Natural killer cell (primary cell): Measurements from ENCODE around the gene CASQ2. TPM values are rescaled to one million over a fixed set of nuclear protein-coding genes. Genes with fewer than 3 reads are reported as not detected.

Experiments used
- ATAC-seq, 3 donors: fragments of 150-1000 bp in 2 of 3; fragments of 200-7000 bp in 1 of 3; cut with Tn5 transposase; 1 replicate in 1 of 3; 2 replicates in 2 of 3; pipeline ENCODE4 v1.10.0; 2021; ENCODE audit warnings: mild to moderate bottlenecking in 2 of 3, moderate library complexity in 2 of 3
- DNase-seq, 2 donors: peaks; one replicate each; pipeline versions ENCODE4 v3.0.0 to v3.0.0-alpha.2; 2013 to 2021; ENCODE audit warnings: mixed read lengths in 1 of 2
- H3K27ac ChIP-seq: one replicate; pipeline ENCODE4 v1.5.1; 2013; ENCODE audit warnings: mild to moderate bottlenecking, low read length
- H3K27me3 ChIP-seq: one replicate; pipeline ENCODE4 v1.6.1; 2013; ENCODE audit warnings: low read length; ENCODE audit not compliant: control insufficient read depth, insufficient read depth
- H3K36me3 ChIP-seq: one replicate; pipeline ENCODE4 v1.6.1; 2013; ENCODE audit warnings: low read length; ENCODE audit not compliant: control insufficient read depth, insufficient read depth
- H3K4me1 ChIP-seq: one replicate; pipeline ENCODE4 v1.6.1; 2013; ENCODE audit warnings: low read length; ENCODE audit not compliant: control insufficient read depth, insufficient read depth
- H3K4me3 ChIP-seq: one replicate; pipeline ENCODE4 v1.5.1; 2013; ENCODE audit warnings: low read length
- H3K9me3 ChIP-seq: one replicate; pipeline ENCODE4 v1.6.1; 2013; ENCODE audit warnings: low read length; ENCODE audit not compliant: control insufficient read depth, insufficient read depth
- H3K27ac Mint-ChIP-seq, 2 donors: one replicate each; pipeline ENCODE4 v1.8.0; 2022; ENCODE audit warnings: mild to moderate bottlenecking in 2 of 2, mixed read lengths in 2 of 2, moderate library complexity in 1 of 2
- H3K27me3 Mint-ChIP-seq, 2 donors: one replicate each; pipeline ENCODE4 v1.8.0; 2022; ENCODE audit warnings: low read depth in 2 of 2, mixed read lengths in 2 of 2
- H3K36me3 Mint-ChIP-seq: one replicate; pipeline ENCODE4 v1.8.0; 2022; ENCODE audit warnings: mixed read lengths
- H3K4me1 Mint-ChIP-seq, 2 donors: one replicate each; pipeline ENCODE4 v1.8.0; 2022; ENCODE audit warnings: mixed read lengths in 2 of 2
- H3K4me3 Mint-ChIP-seq: one replicate; pipeline ENCODE4 v1.8.0; 2022; ENCODE audit warnings: mild to moderate bottlenecking, moderate library complexity, mixed read lengths
- H3K9me3 Mint-ChIP-seq, 2 donors: one replicate each; pipeline ENCODE4 v1.8.0; 2022; ENCODE audit warnings: mixed read lengths in 2 of 2
- WGBS: methylation state at CpG from one replicate; pipeline ENCODE4 v1.1.7; 2013; ENCODE audit warnings: missing lambda C conversion rate; ENCODE audit not compliant: insufficient coverage; 5-methylcytosine and 5-hydroxymethylcytosine counted together
- intact Hi-C: fragments of 100-400 bp; cut with micrococcal nuclease; formaldehyde crosslinking; loops from one replicate; pipeline ENCODE4 v1.14.2; 2022
- total RNA-seq, 4 donors: library from RNA; stranded (reverse); fragments of 120-200 nt in 1 of 4; gene quantifications; one replicate each; pipeline versions ENCODE4 v1.2.3 to v1.2.4, GENCODE V29; 2013 to 2022
- TF ChIP-seq, protein P1 (sequence below): fragments of 200-600 bp; IDR thresholded peaks from one replicate; pipeline ENCODE4 v1.8.0; 2022; ENCODE audit warnings: antibody characterized with exemption

CASQ2 gene
- total RNA-seq, 3 donors from 2014 or later (not counting 1 experiment from before 2014, with no cell fraction given) = not detected

DNA sequence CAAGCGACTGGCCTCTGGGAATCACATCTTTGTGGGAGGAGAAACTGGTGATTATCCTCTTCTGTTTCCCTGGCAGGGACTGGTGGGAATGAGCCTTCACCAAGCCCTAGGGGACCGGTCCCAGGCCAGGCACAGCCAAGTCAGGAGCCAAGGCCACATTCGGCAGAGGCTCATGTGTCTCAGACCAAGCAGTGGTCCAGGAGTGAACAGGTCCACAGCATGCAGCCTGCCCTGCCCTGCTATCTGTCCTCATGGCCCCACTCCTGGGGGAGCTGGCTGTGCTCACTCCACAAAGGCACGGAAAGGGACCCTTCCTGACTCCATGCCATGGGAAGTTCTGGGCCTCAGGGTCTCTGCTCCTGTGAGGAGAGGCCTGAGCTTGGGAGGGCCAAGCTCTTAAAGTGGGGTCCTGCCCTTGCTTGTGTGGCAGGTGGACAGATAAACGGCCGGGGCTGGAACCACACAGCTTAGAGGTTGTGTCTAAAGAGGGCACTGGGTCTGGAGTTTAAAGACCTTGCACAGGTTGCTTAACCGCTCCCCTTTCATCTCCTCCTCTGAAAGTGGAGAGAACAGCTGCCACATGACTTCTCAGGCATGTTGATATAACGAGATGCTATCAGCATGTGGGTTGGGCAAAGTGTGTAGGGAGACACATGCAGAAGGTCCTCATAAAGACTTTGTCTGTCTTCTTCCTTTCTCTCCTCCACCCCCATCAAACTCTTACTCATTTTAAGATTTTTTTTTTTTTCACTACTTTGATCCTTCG, 57.5 kb downstream of the CASQ2 start:
- no peak for ATAC-seq
- Mint-ChIP-seq H3K9me3 (no peaks in the 10 kb centered on the region), H3K27ac (no peak overlapping the region), H3K27me3 (peaks cover 10 to 16% of the 10 kb centered on the region in 2 donors), H3K36me3 (no peaks in the 10 kb centered on the region), H3K4me3 (no peak overlapping the region), H3K4me1 (no peaks in the 10 kb centered on the region)
- TF ChIP-seq, protein P1, sequence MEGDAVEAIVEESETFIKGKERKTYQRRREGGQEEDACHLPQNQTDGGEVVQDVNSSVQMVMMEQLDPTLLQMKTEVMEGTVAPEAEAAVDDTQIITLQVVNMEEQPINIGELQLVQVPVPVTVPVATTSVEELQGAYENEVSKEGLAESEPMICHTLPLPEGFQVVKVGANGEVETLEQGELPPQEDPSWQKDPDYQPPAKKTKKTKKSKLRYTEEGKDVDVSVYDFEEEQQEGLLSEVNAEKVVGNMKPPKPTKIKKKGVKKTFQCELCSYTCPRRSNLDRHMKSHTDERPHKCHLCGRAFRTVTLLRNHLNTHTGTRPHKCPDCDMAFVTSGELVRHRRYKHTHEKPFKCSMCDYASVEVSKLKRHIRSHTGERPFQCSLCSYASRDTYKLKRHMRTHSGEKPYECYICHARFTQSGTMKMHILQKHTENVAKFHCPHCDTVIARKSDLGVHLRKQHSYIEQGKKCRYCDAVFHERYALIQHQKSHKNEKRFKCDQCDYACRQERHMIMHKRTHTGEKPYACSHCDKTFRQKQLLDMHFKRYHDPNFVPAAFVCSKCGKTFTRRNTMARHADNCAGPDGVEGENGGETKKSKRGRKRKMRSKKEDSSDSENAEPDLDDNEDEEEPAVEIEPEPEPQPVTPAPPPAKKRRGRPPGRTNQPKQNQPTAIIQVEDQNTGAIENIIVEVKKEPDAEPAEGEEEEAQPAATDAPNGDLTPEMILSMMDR = no peak
- intact Hi-C loops = no loop called here
- no peaks in the 10 kb centered on the region for H3K9me3 ChIP-seq
- H3K4me1 ChIP-seq = no peaks in the 10 kb centered on the region
- H3K4me3 ChIP-seq = no peak overlapping the region
- DNase-seq = no peak
- H3K27me3 ChIP-seq = no peaks in the 10 kb centered on the region
- H3K36me3 ChIP-seq = no peaks in the 10 kb centered on the region
- WGBS = 57% methylated on average over 7 of the region's 9 CpGs
- no peak overlapping the region for H3K27ac ChIP-seq

DNA sequence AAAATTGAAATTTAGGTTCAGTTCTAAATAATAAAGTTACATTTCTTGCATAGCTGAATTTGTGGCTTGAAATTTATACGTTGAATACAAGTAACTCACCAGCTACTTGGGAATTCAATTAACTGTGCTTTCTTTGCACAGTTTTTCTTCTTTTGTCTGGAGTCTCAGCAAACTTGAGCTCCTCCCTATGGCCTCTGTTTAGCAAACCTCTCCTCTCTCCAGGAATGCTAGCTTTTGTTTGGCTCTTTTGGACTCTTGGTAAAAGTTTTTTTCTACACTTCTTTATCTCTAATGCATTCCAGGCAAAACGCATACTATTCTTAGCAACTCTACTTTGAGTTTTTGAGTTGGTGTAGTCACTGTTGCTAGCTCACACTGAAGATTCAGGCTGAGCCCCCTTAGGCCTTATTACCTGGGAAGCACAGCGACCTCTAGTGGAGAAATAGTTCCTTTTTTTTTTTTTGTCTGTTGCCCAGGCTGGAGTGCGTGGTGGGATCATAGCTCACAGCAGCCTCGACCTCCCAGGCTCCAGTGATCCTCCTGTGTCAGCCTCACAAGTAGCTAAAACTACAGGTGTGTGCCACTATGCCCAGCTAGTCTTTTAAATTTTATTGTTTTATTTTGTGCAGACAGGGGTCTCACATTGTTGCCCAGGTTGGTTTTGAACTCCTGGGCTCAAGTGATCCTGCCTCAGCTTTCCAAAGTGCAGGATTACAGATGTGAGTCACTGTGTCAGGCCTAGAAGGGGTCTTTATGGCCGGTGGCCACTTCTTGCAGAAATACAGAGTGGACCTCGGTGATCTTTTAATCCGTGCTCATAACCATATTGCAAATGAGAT, 61.7 kb downstream of the CASQ2 start:
- no peaks in the 10 kb centered on the region for H3K9me3 Mint-ChIP-seq
- H3K4me1 Mint-ChIP-seq = no peaks in the 10 kb centered on the region
- no peaks in the 10 kb centered on the region for H3K36me3 ChIP-seq
- H3K36me3 Mint-ChIP-seq = no peaks in the 10 kb centered on the region
- ATAC-seq = peak in 2 of 3 donors; percentile 47 to 67
- no peak overlapping the region for H3K27ac Mint-ChIP-seq
- H3K27me3 ChIP-seq = no peaks in the 10 kb centered on the region
- H3K27ac ChIP-seq = no peak overlapping the region
- H3K4me3 ChIP-seq = no peak overlapping the region
- H3K9me3 ChIP-seq = no peaks in the 10 kb centered on the region
- no peak overlapping the region for H3K4me3 Mint-ChIP-seq
- TF ChIP-seq, protein P1 = peak; percentile 74
- intact Hi-C loops = loop anchor here (1.0 to 5.0 kb wide), 2 partner anchors 99 to 570 kb away; no protein-coding TSS in a partner anchor
- peaks cover 13 to 16% of the 10 kb centered on the region in 2 donors for H3K27me3 Mint-ChIP-seq
- no peaks in the 10 kb centered on the region for H3K4me1 ChIP-seq
- peak in 1 of 2 donors; percentile 52 for DNase-seq
- 51% methylated on average over 8 of the region's 8 CpGs for WGBS

GRCh38 chr1:115705963-115706362, 62.6 kb downstream of the CASQ2 start:
- DNase-seq (no peak), ATAC-seq (no peak)
- no peaks in the 10 kb centered on the region for H3K27me3 ChIP-seq
- intact Hi-C loops = loop anchor here (1.0 to 5.0 kb wide), 2 partner anchors 98 to 569 kb away; no protein-coding TSS in a partner anchor
- no peaks in the 10 kb centered on the region for H3K36me3 ChIP-seq
- Mint-ChIP-seq H3K27ac (no peak overlapping the region), H3K9me3 (no peaks in the 10 kb centered on the region), H3K4me1 (no peaks in the 10 kb centered on the region), H3K36me3 (no peaks in the 10 kb centered on the region), H3K27me3 (peaks cover 13 to 16% of the 10 kb centered on the region in 2 donors), H3K4me3 (no peak overlapping the region)
- H3K4me3 ChIP-seq = no peak overlapping the region
- no peaks in the 10 kb centered on the region for H3K9me3 ChIP-seq
- H3K27ac ChIP-seq = no peak overlapping the region
- WGBS = over 99% methylated on average over 8 of the region's 9 CpGs
- TF ChIP-seq, protein P1 = no peak
- no peaks in the 10 kb centered on the region for H3K4me1 ChIP-seq
